Colon (tissue), 2 donors: Measurements from ENCODE around the gene ITIH3.

Source experiments
- FAIRE-seq: peaks from 2 replicates; lab custom pipeline; 2012; peaks lifted over from hg19 to GRCh38; lab: Jason Lieb, UNC
- donor health status: control.
- donor health status: control.

Gene ITIH3

DNA sequence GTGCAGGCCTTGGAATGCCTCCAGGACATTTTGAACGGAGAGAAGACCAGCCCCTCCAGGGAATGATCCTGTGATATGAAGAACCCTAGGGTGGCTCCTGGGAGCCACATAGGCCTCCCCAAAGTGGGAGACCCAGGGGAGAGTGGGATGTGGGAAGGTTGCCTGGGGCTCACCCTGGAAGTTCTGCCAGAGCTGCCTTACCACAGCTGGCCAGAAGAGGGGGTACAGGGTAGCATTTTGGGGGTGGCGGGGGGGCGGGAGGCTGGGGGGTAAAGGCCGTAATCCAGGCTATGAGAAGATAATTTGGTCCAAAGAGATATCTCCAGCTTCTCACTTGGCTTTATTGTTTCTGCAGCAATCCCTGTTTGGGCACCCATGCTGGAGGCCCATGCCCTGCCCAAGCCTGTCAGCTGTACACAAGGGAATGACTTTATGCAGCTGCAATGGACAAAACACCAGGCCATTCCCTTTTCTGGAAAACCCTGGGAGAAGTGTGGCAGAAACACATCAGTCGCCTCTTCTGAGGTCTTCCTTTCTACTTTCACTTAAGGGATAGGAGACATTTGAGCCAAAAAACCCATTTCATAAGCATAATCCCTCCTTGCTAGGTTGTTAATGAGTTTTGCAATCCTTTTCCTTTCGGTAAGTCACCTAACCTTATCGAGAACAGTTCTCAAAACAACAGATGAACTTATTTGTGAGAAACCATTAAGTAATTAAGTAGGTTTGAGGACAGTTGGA, 51.3 kb downstream of the ITIH3 start:
- FAIRE-seq, result no peak

DNA sequence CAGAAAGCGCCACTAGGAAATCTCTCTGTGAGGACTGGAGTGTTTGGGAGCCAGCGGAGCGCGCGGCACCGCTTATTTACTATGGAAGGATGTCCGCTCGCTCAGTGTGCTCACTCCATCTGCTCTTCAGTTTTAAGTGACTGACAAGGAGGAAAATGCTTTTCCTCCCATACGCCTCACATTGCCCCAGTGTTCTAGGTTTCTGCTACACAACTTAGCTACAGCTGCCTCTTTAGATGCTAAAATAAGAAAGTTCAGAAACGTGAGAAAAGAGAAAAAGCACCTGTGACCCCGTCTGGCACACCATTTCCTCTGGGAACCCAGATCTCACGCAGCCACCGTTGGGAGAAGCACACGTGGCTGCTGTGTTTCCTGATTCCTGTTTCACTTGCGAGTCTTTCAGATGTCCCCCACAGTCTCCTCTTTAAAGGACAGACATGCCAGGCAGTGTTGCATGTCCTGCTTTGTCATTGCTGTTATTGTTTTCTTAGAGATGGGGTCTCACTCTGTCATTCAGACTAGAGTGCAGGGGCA, 51.9 kb downstream of the ITIH3 start:
- FAIRE-seq, result no peak

DNA sequence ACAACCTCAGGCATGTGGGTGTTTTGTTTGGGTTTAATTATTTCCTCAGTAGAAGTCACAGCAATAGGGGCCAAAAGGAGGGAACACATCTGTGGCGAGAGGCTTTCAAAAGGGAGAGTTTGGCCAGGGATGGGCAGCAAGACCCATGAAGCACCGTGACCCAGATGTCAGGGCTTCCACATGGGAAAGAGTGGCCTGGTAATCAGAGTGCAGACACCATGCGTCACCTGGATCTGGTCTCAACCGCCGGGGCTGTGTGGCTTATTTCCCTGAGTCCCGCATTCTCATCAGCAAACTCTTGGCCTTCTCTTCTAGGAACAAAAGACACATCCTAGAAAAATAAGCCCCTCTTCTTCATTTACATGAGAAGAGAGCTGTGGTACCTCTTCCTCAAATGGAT, 52.6 kb downstream of the ITIH3 start:
- FAIRE-seq, result no peak

DNA sequence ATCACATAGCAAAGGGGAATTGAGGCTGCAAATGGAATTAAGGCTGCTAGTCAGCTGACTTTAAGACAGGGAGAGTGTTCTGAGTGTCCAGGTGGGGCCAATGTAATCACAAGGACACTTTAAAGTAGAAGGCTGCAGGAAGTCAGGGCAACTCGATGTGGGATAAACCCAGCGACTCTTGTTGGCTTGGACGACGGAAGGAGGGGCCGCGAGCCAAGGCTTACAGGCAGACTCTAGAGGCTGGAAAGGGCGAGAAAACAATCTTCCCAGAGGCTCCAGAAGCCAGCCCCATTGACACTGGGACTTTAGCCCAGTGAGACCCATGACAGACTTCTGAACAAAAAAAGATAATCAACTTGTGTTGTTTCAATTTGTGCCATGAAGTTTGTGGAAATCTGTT, 53.1 kb downstream of the ITIH3 start:
- FAIRE-seq, result no peak

DNA sequence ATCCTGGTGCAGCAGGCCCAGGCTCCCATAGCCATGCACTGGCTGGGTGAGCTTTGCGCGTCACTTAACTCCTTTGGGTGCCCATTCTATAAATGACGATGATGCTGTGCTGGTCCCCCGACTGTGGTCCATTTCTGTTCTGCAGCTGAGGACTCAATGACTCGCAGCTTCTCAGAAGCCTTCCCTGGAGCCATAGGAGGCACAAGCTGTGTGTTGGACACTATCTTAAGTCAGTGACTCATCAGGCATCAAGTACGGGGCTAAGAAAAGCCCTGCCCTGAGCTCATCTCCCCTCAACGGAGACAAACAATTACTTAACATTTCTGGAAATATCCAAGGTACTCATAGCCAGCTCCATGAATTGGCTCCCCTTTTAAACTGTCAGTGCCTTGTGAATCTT, 54.0 kb downstream of the ITIH3 start:
- FAIRE-seq, result no peak

DNA sequence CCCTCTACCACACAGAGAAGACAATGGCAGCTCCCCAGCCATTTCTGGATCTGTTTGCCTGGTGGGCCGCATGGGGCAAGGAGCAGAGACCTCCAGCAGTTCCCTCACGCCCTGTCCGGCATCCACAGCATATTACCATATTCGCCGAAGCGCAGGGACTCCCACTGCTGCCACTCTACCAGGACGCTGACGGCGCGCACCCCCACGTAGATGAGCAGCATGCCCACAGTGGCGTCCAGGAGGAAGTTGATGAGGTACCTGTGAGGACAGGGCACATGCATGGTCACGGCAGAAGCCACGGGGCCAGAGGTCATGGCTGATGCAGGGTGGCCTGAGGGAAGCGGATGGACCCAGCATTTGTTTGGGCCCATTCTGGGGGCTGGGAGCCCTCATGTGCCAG, 55.1 kb downstream of the ITIH3 start:
- FAIRE-seq, result no peak

DNA sequence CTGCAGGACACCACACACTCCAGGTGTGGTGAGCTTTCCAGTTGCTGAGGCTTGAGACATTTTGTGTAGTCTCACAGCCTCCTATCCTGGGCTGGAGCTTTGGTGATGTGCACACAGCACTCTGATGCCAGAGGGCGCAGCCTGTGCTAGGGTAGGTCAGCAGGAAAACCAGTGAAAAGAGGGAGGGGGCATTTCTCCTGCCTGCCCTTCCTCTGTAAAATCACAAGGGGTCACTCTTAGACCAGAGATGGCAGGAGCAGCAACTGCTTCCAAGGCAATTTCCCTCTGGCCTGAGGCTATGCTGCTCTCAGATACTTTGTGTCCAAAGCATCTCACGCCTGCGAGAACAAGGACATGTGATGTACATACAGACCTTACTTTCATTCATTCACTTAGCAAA, 56.8 kb downstream of the ITIH3 start:
- FAIRE-seq, result no peak

DNA sequence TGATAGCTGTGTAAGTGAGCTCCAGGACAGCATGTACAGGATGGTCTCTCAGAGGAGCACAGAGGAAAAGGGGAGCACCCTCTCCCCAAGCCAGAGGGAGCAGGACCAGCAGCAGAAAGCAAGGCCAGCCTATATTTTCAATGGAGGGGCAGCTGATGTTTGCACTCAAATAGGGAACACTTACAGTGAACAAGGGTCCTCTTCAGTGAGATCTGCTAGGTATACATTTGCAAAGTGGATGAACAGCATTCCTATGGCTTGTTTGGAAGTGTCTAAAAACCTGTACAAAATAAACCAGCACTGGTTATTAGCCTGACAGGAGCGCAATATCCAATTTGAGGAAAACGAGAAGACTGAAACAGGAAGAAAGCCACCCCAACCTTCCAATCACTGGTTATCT, 57.8 kb downstream of the ITIH3 start:
- FAIRE-seq, result no peak

DNA sequence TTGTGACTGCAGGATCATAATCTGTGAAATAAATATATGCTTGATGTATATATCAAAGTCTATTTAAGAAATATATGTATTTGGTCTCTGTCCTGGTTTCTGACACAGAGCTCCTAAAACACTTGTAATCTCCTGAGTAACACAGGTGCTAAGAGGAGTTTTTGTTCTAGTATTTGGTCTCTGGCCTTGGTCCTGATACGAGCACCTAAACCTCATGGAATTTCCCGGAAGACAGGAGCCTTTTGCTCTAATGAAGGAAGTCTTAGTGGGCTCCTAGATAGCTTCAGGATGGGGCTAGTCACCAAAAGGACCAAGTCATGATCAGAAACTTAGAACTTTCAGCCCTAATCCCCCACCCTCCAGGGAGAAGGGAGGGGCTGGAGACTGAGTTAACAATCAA, 59.4 kb downstream of the ITIH3 start:
- FAIRE-seq, result no peak

DNA sequence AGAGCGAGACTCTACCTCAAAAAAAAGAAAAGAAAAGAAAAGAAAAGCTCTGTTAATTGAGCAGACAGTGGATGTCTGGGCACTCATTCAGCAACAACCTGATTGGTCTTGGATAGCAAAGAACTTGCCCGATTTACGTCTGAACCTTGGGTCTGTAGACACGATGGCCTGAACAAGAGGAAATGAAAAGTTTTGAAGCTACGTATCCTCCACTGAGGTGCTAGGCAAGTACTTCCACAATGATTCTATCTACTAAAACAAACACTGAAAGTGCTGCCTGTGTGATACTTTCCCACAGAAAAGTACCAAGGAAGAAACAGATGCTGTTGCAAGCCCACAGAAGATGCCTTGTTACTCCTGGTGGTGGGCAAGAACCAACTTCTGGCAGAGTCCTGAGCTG, 62.1 kb downstream of the ITIH3 start:
- FAIRE-seq, result no peak

DNA sequence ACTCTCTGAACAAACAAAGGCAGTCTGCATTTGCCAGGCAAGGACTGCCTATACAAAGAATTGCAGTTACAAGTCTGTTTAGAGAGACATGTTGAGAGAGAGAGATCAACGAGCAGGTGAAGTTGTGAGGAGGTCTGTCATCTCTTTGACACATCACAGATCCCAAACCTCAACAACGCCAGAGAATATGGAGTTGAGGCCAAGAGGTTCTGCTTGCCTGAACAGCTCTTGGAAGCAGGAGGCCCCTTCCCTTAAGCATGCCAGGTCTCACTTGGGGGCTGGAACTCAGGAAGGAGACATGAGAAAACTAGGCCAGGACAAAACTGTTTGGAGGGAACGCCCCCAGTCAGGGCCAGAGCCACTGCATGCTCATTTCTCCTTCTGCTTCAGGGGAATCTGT, 62.5 kb downstream of the ITIH3 start:
- FAIRE-seq, result no peak

DNA sequence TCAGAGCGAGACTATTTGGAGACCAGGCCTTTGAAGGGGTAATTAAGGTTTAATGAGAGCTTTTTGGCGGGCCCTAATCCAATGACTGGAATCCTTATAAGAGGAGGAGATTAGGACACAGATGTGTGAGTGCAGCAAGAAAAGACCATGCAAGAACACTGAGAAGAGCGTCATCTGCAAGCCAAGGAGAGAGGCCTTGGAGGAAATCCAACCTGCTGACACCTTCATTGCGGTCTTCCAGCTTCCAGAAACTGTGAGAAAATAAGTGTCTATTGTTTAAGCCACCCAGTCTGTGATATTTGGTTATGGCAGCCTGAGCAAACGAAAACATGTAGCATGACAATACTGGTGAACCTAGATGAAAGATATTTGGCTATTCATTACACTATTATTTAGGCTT, 63.3 kb downstream of the ITIH3 start:
- no peak for FAIRE-seq
